Neural cell (in vitro differentiated cells): ENCODE data around the gene PLCH1.

Source experiments
- EP300 ChIP-seq: fragments of 450-650 bp; conservative IDR thresholded peaks from 2 replicates; pipeline ENCODE4 v1.6.1; 2014; ENCODE audit warnings: antibody characterized with exemption, mild to moderate bottlenecking, moderate library complexity; ENCODE audit not compliant: poor library complexity, severe bottlenecking
- EZH2 ChIP-seq: fragments of 200-600, 300-800 bp; shearing (Covaris generic), sonication (generic); IDR thresholded peaks from 2 replicates; pipeline ENCODE4 v1.6.1; 2014; ENCODE audit warnings: antibody characterized with exemption, low read length, borderline replicate concordance, mild to moderate bottlenecking; ENCODE audit not compliant: insufficient read depth, poor library complexity, severe bottlenecking
- POLR2AphosphoS5 ChIP-seq: IDR thresholded peaks from 2 replicates; pipeline ENCODE4 v1.6.1; 2012
- RAD21 ChIP-seq: fragments of 450-650 bp; conservative IDR thresholded peaks from 2 replicates; pipeline ENCODE4 v1.6.1; 2014; ENCODE audit warnings: antibody characterized with exemption, mild to moderate bottlenecking, moderate library complexity
- TAF1 ChIP-seq: IDR thresholded peaks from 2 replicates; pipeline ENCODE4 v1.6.1; 2012; ENCODE audit warnings: low read depth
- TF ChIP-seq, protein P1 (sequence below): fragments of 450-650 bp; IDR thresholded peaks from 2 replicates; pipeline ENCODE4 v1.5.1; 2014; ENCODE audit warnings: antibody characterized with exemption, mild to moderate bottlenecking, moderate library complexity; ENCODE audit not compliant: poor library complexity, severe bottlenecking

- TF ChIP-seq, protein P1, sequence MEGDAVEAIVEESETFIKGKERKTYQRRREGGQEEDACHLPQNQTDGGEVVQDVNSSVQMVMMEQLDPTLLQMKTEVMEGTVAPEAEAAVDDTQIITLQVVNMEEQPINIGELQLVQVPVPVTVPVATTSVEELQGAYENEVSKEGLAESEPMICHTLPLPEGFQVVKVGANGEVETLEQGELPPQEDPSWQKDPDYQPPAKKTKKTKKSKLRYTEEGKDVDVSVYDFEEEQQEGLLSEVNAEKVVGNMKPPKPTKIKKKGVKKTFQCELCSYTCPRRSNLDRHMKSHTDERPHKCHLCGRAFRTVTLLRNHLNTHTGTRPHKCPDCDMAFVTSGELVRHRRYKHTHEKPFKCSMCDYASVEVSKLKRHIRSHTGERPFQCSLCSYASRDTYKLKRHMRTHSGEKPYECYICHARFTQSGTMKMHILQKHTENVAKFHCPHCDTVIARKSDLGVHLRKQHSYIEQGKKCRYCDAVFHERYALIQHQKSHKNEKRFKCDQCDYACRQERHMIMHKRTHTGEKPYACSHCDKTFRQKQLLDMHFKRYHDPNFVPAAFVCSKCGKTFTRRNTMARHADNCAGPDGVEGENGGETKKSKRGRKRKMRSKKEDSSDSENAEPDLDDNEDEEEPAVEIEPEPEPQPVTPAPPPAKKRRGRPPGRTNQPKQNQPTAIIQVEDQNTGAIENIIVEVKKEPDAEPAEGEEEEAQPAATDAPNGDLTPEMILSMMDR = no peak
- TF ChIP-seq RAD21 (no peak), EZH2 (no peak), POLR2AphosphoS5 (no peak), EP300 (no peak), TAF1 (no peak)
Observed at GRCh38 chr3:155388417-155388816, 356.5 kb downstream of the PLCH1 start.
